K562 (cell line): Measurements from ENCODE around the gene HEMGN. TPM values are rescaled to one million over a fixed set of nuclear protein-coding genes. Genes with fewer than 3 reads are reported as not detected.
A peak's percentile ranks its signal among the peaks of the same experiment; 100 is the strongest.

Experiments used
- ATF3 ChIP-seq, 2 experiments: fragments of 450-650 bp in 1 of 2; sonication (generic) in 1 of 2; formaldehyde crosslinking in 1 of 2; IDR thresholded peaks in 1 of 2; conservative IDR thresholded peaks in 1 of 2; 2 replicates each; pipeline versions ENCODE4 v1.6.1 to v1.8.1; 2016 to 2023; ENCODE audit warnings: mild to moderate bottlenecking in 2 of 2, moderate library complexity in 2 of 2, inconsistent platforms in 1 of 2, missing genetic modification reagents in 1 of 2
- ATF7 ChIP-seq: fragments of 450-650 bp; IDR thresholded peaks from 2 replicates; pipeline ENCODE4 v1.7.1; 2014; ENCODE audit warnings: mild to moderate bottlenecking, moderate library complexity
- EP300 ChIP-seq: IDR thresholded peaks from 2 replicates; pipeline ENCODE4 v1.6.1; 2012; ENCODE audit warnings: low read length, improper control_type of control experiment
- SMARCA4 ChIP-seq: fragments of 450-650 bp; IDR thresholded peaks from 2 replicates; pipeline ENCODE4 v1.6.1; 2016
- ZNF184 ChIP-seq: sonication (generic); formaldehyde crosslinking; IDR thresholded peaks from 2 replicates; pipeline ENCODE4 v1.5.0; 2020; ENCODE audit warnings: missing genetic modification reagents
- ZNF644 ChIP-seq: fragments of 200-800 bp; sonication (Bioruptor generic); IDR thresholded peaks from 2 replicates; pipeline ENCODE4 v1.6.1; 2016; ENCODE audit warnings: low read depth, missing genetic modification characterization, missing compliant biosample characterization
- ZNF75A ChIP-seq: fragments of 450-650 bp; formaldehyde crosslinking; IDR thresholded peaks from 2 replicates; pipeline ENCODE4 v1.4.0; 2020; ENCODE audit warnings: mild to moderate bottlenecking
- polyA plus RNA-seq, 8 experiments: library from polyadenylated mRNA; depleted of rRNA in 4 of 8; stranded (reverse) in 5 of 8; unstranded in 3 of 8; fragments of >200 nt; fragmentation: Nextera tagmentation in 2 of 8; fragmentation: Illumina TruSeq in 1 of 8; extraction: Ambion mirVana in 2 of 8; extraction: Trizol in 1 of 8; gene quantifications; 2 replicates each; pipeline versions ENCODE4 v1.2.1 to v1.2.3, GENCODE V29; 2011 to 2014; ENCODE audit warnings: inconsistent platforms in 1 of 8, missing spikeins in 1 of 8
- total RNA-seq, 7 experiments: library from RNA; depleted of rRNA in 6 of 7; stranded (reverse); fragments of >200 nt in 6 of 7; fragmentation: Illumina TruSeq in 2 of 7; extraction: Trizol in 2 of 7; gene quantifications; 2 replicates each; pipeline versions ENCODE4 v1.2.1 to v1.2.3, GENCODE V29; 2011 to 2021; ENCODE audit warnings: low replicate concordance in 1 of 7
- TF ChIP-seq, protein P1 (sequence below), 2 experiments: fragments of 450-650 bp; conservative IDR thresholded peaks; 2 replicates each; pipeline ENCODE4 v1.6.1; 2017; ENCODE audit warnings: mild to moderate bottlenecking in 2 of 2, moderate library complexity in 2 of 2
- TF ChIP-seq, protein P2 (sequence below): fragments of 200-600 bp; sonication (generic); IDR thresholded peaks from one replicate; pipeline ENCODE4 v1.6.1; 2012; ENCODE audit warnings: mild to moderate bottlenecking, low read depth, low read length, inconsistent platforms

HEMGN gene
- total and polyA plus RNA-seq, 9 of the 15 experiments (the other 6 are each of a cell fraction or from before 2014, with no cell fraction given): 56.3 to 258 (median 137) TPM

GRCh38 chr9:97918611-97919010 lies 19.4 kb downstream of the HEMGN start (continued):
- TF ChIP-seq ATF3 (IDR thresholded peaks at IDR 0.05) (0 out of 2 replicates have a peak, but pooled peaks have one; percentile 7), ATF3 (CRISPR knock-in tag; conservative IDR thresholded peaks at IDR 0.05) (no peak), ZNF184 (CRISPR knock-in tag) (no peak), SMARCA4 (peak; percentile 40; the same call in 1 of the 2 replicates), EP300 (peak; percentile 27; the same call in 1 of the 2 replicates), ZNF644 (tag) (no peak), ATF7 (0 out of 2 replicates have a peak, but pooled peaks have one; percentile 21), ZNF75A (CRISPR knock-in tag) (no peak)
- TF ChIP-seq, protein P1, sequence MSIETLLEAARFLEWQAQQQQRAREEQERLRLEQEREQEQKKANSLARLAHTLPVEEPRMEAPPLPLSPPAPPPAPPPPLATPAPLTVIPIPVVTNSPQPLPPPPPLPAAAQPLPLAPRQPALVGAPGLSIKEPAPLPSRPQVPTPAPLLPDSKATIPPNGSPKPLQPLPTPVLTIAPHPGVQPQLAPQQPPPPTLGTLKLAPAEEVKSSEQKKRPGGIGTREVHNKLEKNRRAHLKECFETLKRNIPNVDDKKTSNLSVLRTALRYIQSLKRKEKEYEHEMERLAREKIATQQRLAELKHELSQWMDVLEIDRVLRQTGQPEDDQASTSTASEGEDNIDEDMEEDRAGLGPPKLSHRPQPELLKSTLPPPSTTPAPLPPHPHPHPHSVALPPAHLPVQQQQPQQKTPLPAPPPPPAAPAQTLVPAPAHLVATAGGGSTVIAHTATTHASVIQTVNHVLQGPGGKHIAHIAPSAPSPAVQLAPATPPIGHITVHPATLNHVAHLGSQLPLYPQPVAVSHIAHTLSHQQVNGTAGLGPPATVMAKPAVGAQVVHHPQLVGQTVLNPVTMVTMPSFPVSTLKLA (conservative IDR thresholded peaks at IDR 0.05): 0 out of 4 replicates have a peak, but pooled peaks of 1 of the 2 experiments have one; percentile 16
- TF ChIP-seq, protein P2, sequence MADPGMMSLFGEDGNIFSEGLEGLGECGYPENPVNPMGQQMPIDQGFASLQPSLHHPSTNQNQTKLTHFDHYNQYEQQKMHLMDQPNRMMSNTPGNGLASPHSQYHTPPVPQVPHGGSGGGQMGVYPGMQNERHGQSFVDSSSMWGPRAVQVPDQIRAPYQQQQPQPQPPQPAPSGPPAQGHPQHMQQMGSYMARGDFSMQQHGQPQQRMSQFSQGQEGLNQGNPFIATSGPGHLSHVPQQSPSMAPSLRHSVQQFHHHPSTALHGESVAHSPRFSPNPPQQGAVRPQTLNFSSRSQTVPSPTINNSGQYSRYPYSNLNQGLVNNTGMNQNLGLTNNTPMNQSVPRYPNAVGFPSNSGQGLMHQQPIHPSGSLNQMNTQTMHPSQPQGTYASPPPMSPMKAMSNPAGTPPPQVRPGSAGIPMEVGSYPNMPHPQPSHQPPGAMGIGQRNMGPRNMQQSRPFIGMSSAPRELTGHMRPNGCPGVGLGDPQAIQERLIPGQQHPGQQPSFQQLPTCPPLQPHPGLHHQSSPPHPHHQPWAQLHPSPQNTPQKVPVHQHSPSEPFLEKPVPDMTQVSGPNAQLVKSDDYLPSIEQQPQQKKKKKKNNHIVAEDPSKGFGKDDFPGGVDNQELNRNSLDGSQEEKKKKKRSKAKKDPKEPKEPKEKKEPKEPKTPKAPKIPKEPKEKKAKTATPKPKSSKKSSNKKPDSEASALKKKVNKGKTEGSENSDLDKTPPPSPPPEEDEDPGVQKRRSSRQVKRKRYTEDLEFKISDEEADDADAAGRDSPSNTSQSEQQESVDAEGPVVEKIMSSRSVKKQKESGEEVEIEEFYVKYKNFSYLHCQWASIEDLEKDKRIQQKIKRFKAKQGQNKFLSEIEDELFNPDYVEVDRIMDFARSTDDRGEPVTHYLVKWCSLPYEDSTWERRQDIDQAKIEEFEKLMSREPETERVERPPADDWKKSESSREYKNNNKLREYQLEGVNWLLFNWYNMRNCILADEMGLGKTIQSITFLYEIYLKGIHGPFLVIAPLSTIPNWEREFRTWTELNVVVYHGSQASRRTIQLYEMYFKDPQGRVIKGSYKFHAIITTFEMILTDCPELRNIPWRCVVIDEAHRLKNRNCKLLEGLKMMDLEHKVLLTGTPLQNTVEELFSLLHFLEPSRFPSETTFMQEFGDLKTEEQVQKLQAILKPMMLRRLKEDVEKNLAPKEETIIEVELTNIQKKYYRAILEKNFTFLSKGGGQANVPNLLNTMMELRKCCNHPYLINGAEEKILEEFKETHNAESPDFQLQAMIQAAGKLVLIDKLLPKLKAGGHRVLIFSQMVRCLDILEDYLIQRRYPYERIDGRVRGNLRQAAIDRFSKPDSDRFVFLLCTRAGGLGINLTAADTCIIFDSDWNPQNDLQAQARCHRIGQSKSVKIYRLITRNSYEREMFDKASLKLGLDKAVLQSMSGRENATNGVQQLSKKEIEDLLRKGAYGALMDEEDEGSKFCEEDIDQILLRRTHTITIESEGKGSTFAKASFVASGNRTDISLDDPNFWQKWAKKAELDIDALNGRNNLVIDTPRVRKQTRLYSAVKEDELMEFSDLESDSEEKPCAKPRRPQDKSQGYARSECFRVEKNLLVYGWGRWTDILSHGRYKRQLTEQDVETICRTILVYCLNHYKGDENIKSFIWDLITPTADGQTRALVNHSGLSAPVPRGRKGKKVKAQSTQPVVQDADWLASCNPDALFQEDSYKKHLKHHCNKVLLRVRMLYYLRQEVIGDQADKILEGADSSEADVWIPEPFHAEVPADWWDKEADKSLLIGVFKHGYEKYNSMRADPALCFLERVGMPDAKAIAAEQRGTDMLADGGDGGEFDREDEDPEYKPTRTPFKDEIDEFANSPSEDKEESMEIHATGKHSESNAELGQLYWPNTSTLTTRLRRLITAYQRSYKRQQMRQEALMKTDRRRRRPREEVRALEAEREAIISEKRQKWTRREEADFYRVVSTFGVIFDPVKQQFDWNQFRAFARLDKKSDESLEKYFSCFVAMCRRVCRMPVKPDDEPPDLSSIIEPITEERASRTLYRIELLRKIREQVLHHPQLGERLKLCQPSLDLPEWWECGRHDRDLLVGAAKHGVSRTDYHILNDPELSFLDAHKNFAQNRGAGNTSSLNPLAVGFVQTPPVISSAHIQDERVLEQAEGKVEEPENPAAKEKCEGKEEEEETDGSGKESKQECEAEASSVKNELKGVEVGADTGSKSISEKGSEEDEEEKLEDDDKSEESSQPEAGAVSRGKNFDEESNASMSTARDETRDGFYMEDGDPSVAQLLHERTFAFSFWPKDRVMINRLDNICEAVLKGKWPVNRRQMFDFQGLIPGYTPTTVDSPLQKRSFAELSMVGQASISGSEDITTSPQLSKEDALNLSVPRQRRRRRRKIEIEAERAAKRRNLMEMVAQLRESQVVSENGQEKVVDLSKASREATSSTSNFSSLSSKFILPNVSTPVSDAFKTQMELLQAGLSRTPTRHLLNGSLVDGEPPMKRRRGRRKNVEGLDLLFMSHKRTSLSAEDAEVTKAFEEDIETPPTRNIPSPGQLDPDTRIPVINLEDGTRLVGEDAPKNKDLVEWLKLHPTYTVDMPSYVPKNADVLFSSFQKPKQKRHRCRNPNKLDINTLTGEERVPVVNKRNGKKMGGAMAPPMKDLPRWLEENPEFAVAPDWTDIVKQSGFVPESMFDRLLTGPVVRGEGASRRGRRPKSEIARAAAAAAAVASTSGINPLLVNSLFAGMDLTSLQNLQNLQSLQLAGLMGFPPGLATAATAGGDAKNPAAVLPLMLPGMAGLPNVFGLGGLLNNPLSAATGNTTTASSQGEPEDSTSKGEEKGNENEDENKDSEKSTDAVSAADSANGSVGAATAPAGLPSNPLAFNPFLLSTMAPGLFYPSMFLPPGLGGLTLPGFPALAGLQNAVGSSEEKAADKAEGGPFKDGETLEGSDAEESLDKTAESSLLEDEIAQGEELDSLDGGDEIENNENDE: no peak
